ENCODE data around the gene GLIPR2.
"Not testable (repeated sequence)": the region's sequence is repeated elsewhere in the genome, so short reads cannot be mapped to it uniquely, and the experiment has no call there.

GLIPR2 gene

GRCh38 chr9:36136272-36136893 lies at the start of gene GLIPR2:
GLIPR2 (plus strand) TSS chr9:36136733; CDS start chr9:36136779, 46 bp downstream.
- no peak for DNase-seq

- not testable (repeated sequence) for DNase-seq
These were observed 49.5 kb upstream of the GLIPR2 start for GRCh38 chr9:36087054-36087453.

GRCh38 chr9:36088020-36088419 lies 48.5 kb upstream of the GLIPR2 start:
- DNase-seq, result no peak

GRCh38 chr9:36091026-36091953 lies 45.2 kb upstream of the GLIPR2 start:
- no peak for DNase-seq

GRCh38 chr9:36092014-36092413 lies 44.5 kb upstream of the GLIPR2 start:
- no peak for DNase-seq

GRCh38 chr9:36092509-36093215 lies 43.9 kb upstream of the GLIPR2 start:
- no peak for DNase-seq

- DNase-seq, result no peak
These were observed 43.1 kb upstream of the GLIPR2 start for GRCh38 chr9:36093384-36093783.

- no peak for DNase-seq
These were observed 36.8 kb upstream of the GLIPR2 start for GRCh38 chr9:36099718-36100117.

- no peak for DNase-seq
These were observed 36.0 kb upstream of the GLIPR2 start for GRCh38 chr9:36100532-36100931.

- DNase-seq, result no peak
These were observed 34.4 kb upstream of the GLIPR2 start for GRCh38 chr9:36101916-36102741.

- DNase-seq, result peak; percentile 22 to 69
These were observed 33.6 kb upstream of the GLIPR2 start for GRCh38 chr9:36102742-36103495.

- no peak for DNase-seq
These were observed 27.5 kb upstream of the GLIPR2 start for GRCh38 chr9:36109071-36109470.

- DNase-seq, result no peak
These were observed 26.1 kb upstream of the GLIPR2 start for GRCh38 chr9:36110434-36110833.

- no peak for DNase-seq
These were observed 24.0 kb upstream of the GLIPR2 start for GRCh38 chr9:36112516-36112915.

GRCh38 chr9:36113999-36114398 lies 22.5 kb upstream of the GLIPR2 start:
- DNase-seq, result no peak

- DNase-seq, result no peak
These were observed 19.9 kb upstream of the GLIPR2 start for GRCh38 chr9:36116593-36116992.

GRCh38 chr9:36118201-36118600 lies 18.3 kb upstream of the GLIPR2 start:
- no peak for DNase-seq

GRCh38 chr9:36118706-36119105 lies 17.8 kb upstream of the GLIPR2 start:
- no peak for DNase-seq

- no peak for DNase-seq
These were observed 17.1 kb upstream of the GLIPR2 start for GRCh38 chr9:36119476-36119875.

- no peak for DNase-seq
These were observed 15.8 kb upstream of the GLIPR2 start for GRCh38 chr9:36120705-36121104.

- DNase-seq, result no peak
These were observed 14.6 kb upstream of the GLIPR2 start for GRCh38 chr9:36121971-36122370.

GRCh38 chr9:36123515-36123914 lies 13.0 kb upstream of the GLIPR2 start:
- no peak for DNase-seq
